Gastrocnemius medialis (tissue), 4 donors: ENCODE results near the gene SRGAP1.

Experiments used
- POLR2A ChIP-seq, 2 donors: fragments of 450-650 bp; IDR thresholded peaks; one replicate each; pipeline ENCODE4 v1.6.1; 2017; ENCODE audit warnings: antibody characterized with exemption in 2 of 2, mild to moderate bottlenecking in 2 of 2, moderate library complexity in 2 of 2
- TF ChIP-seq, protein P1 (sequence below), 5 experiments: fragments of 450-650 bp in 3 of 5; fragments of 200-600 bp in 2 of 5; sonication (generic) in 2 of 5; IDR thresholded peaks in 4 of 5; conservative IDR thresholded peaks in 1 of 5; 1 replicate in 4 of 5; 2 replicates in 1 of 5; pipeline ENCODE4 v1.5.1; 2016 to 2019; ENCODE audit warnings: antibody characterized with exemption in 5 of 5, mild to moderate bottlenecking in 3 of 5, moderate library complexity in 3 of 5

- TF ChIP-seq, protein P1, sequence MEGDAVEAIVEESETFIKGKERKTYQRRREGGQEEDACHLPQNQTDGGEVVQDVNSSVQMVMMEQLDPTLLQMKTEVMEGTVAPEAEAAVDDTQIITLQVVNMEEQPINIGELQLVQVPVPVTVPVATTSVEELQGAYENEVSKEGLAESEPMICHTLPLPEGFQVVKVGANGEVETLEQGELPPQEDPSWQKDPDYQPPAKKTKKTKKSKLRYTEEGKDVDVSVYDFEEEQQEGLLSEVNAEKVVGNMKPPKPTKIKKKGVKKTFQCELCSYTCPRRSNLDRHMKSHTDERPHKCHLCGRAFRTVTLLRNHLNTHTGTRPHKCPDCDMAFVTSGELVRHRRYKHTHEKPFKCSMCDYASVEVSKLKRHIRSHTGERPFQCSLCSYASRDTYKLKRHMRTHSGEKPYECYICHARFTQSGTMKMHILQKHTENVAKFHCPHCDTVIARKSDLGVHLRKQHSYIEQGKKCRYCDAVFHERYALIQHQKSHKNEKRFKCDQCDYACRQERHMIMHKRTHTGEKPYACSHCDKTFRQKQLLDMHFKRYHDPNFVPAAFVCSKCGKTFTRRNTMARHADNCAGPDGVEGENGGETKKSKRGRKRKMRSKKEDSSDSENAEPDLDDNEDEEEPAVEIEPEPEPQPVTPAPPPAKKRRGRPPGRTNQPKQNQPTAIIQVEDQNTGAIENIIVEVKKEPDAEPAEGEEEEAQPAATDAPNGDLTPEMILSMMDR (IDR thresholded peaks at IDR 0.05 in 4 of 5, conservative IDR thresholded peaks at IDR 0.05 in 1 of 5), result no peak
- no peak for TF ChIP-seq POLR2A (IDR thresholded peaks at IDR 0.05)
Measured at GRCh38 chr12:63919756-63920155, 75.3 kb downstream of the SRGAP1 start.
